Gastroesophageal sphincter (tissue), 3 donors: Measurements from ENCODE around the gene ZNF426.
"Not testable (repeated sequence)": the region's sequence is repeated elsewhere in the genome, so short reads cannot be mapped to it uniquely, and the experiment has no call there.

Experiments used
- CTCF ChIP-seq, 4 experiments: fragments of 200-600 bp in 2 of 4; fragments of 450-650 bp in 2 of 4; sonication (generic) in 1 of 4; IDR thresholded peaks; one replicate each; pipeline ENCODE4 v1.5.1; 2017 to 2019; ENCODE audit warnings: antibody characterized with exemption in 4 of 4, mild to moderate bottlenecking in 2 of 4, moderate library complexity in 2 of 4
- EP300 ChIP-seq: sonication (generic); formaldehyde crosslinking; IDR thresholded peaks from one replicate; pipeline ENCODE4 v1.6.1; 2017; ENCODE audit warnings: antibody characterized with exemption, mild to moderate bottlenecking
- POLR2A ChIP-seq, 2 donors: fragments of 450-650 bp; IDR thresholded peaks; one replicate each; pipeline ENCODE4 v1.6.1; 2017; ENCODE audit warnings: antibody characterized with exemption in 2 of 2, mild to moderate bottlenecking in 2 of 2, moderate library complexity in 1 of 2

- TF ChIP-seq POLR2A (IDR thresholded peaks at IDR 0.05); CTCF (IDR thresholded peaks at IDR 0.05); EP300: not testable (repeated sequence)
Measured at GRCh38 chr19:9539921-9540320, 1.5 kb upstream of the ZNF426 start.
